ENCODE measurements around the gene SQSTM1. TPM values are rescaled to one million over a fixed set of nuclear protein-coding genes. Genes with fewer than 3 reads are reported as not detected.

The SQSTM1 gene
- total and polyA plus RNA-seq, 9 of the 15 experiments (the other 6 are each of a cell fraction or from before 2014, with no cell fraction given) = 5.6 to 148 (median 64.0) TPM

- TF ChIP-seq ZNF609 (CRISPR knock-in tag; IDR thresholded peaks at IDR 0.05; ENCODE audit: borderline replicate concordance) = no peak
- peak; percentile 4 for TF ChIP-seq MEIS2 (IDR thresholded peaks at IDR 0.05; ENCODE audit: partially characterized antibody)
- TF ChIP-seq EP300 (IDR thresholded peaks at IDR 0.05; ENCODE audit: low read length) = no peak
- TF ChIP-seq SOX6 (IDR thresholded peaks at IDR 0.05) = peak; percentile 65
These were observed 15.7 kb downstream of the SQSTM1 start (continued) for GRCh38 chr5:179836225-179837019.

All from K562 (cell line).